ENCODE data around the gene CRABP2.

Gene CRABP2

DNA sequence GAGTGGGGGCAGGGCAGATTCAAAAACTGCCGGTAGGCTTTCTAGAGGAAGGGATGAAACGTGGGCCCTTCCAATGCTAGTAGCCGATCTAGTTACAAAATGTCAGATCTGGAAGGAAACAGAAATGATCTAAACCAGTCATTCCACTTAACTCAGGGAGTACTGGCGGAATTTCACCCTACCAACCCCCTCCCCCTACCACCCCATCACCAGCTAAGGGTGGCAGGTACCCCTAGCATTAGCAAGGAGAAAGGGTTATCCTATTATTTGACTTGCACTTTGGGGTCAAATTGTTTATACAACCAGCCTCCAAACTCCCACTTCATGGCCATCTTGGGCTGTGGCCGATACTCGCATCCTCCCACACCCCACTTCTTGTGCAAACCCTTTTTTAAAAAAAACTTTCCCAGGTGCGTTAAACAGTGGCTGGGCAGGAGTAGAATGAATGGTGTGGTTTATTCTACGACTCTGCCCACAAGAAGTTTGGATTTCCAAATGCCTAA, 36.1 kb upstream of the CRABP2 start:
- H3F3A ChIP-seq (ENCODE audit: control insufficient read depth, insufficient read depth): peaks cover 30% of the 10 kb centered on the region

DNA sequence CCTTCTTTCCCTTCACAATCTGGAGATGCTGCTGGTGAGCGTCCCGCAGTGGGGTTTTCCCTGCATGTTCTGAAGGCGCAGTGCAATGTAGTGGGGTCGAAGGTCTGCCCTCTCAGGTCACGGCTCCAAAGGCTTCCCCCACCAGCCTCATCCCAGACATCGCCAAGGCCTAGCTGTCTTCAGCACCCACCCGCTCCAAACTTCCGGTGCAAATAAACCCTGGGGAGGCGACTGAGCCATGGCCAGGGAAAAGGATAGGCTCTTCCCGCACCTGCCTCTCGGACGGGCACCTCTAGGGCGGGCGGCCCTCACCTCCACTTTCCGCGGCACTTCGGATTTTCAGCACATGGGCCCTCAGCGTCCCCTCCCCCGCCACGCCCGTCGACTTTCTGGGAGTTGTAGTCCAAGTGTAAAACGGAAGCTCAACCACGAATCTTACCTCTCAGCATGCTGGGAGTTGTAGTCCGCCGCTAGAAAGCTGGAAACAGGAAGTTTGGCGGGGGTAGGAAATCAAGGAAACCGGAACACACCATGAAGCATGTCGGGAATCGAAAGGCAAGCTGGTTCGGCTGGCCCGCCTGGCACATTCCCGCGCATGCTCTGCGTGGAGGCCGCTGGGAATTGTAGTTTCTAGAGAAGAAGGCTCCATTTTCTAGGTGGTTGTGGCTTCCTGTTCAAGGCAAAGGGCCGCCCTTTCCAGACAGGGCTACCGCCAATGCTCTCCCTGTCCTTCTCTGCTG, 35.5 kb upstream of the CRABP2 start, which contains the start of gene MRPL24:
TSS of gene MRPL24 (minus strand) at position 348 of the 740 bp plus-strand sequence. CDS start 2,384 bp downstream, outside the sequence.
- H3K4me3 ChIP-seq (ENCODE audit: low read length): peak within 1 kb of the TSS; percentile 85
- peaks cover 91% of the 10 kb centered on the region for H3K36me3 ChIP-seq (ENCODE audit: control insufficient read depth, low read length)

More for the DNA sequence above, 36.1 kb upstream of the CRABP2 start:
- peak overlapping the region; percentile 60 for H3K27ac ChIP-seq (ENCODE audit: low read depth, low read length)
- H3K36me3 ChIP-seq (ENCODE audit: control insufficient read depth, low read length): peaks cover 91% of the 10 kb centered on the region
- no peaks in the 10 kb centered on the region for H3K27me3 ChIP-seq (ENCODE audit: control insufficient read depth, low read length)
- H3K9me2 ChIP-seq (replicated peaks; ENCODE audit: control insufficient read depth, low read length): no peaks in the 10 kb centered on the region
- no peaks in the 10 kb centered on the region for H3K9me3 ChIP-seq (ENCODE audit: control insufficient read depth, insufficient read depth, low read length)
- TF ChIP-seq, protein P1, sequence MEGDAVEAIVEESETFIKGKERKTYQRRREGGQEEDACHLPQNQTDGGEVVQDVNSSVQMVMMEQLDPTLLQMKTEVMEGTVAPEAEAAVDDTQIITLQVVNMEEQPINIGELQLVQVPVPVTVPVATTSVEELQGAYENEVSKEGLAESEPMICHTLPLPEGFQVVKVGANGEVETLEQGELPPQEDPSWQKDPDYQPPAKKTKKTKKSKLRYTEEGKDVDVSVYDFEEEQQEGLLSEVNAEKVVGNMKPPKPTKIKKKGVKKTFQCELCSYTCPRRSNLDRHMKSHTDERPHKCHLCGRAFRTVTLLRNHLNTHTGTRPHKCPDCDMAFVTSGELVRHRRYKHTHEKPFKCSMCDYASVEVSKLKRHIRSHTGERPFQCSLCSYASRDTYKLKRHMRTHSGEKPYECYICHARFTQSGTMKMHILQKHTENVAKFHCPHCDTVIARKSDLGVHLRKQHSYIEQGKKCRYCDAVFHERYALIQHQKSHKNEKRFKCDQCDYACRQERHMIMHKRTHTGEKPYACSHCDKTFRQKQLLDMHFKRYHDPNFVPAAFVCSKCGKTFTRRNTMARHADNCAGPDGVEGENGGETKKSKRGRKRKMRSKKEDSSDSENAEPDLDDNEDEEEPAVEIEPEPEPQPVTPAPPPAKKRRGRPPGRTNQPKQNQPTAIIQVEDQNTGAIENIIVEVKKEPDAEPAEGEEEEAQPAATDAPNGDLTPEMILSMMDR (IDR thresholded peaks at IDR 0.05; ENCODE audit: low read depth, low read length, poor library complexity, severe bottlenecking): no peak
- no peak for TF ChIP-seq EZH2phosphoT487 (IDR thresholded peaks at IDR 0.05; ENCODE audit: borderline replicate concordance, low read length)
- peaks cover 46% of the 10 kb centered on the region for H3K79me2 ChIP-seq (ENCODE audit: control insufficient read depth, low read length)
- peaks cover 35% of the 10 kb centered on the region for H3K4me1 ChIP-seq (ENCODE audit: control insufficient read depth, low read length)
- H4K20me1 ChIP-seq (ENCODE audit: control insufficient read depth, insufficient read depth, low read depth, low read length): 0 out of 2 replicates have a peak, but pooled peaks cover 4% of the 10 kb centered on the region
- H3K4me2 ChIP-seq (ENCODE audit: low read length): peak overlapping the region; percentile 83
- peak overlapping the region; percentile 85 for H3K4me3 ChIP-seq (ENCODE audit: low read length)

DNA sequence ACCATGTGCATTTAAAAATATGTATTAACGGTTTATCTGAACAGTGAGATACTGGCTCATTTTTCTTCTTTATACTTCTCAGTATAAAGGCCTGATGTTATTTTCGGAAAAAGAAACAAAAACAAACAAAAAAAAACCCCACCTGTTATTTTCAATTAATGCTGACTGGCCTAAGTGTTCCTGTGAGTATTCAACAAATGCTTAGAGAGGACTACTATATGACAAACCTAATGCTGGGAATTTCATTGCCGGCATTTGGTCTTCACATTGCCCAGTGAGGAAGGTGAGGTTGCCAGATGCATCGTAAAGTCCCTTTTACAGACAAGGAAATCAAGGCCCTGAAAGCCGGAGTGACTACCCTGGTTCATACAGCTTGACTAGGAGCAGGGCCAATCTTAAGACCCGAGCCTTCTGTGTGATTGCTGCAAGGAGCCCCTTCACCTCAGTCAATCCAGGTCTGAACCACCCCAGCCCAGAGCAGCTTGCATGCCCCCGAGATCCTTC, 34.9 kb upstream of the CRABP2 start:
- Histone ChIP-seq H3K9me3 (ENCODE audit: control insufficient read depth, insufficient read depth, low read length) (no peaks in the 10 kb centered on the region), H3K4me3 (ENCODE audit: low read length) (peak overlapping the region; percentile 85), H3K4me2 (ENCODE audit: low read length) (peak overlapping the region; percentile 83), H3K36me3 (ENCODE audit: control insufficient read depth, low read length) (peaks cover 89% of the 10 kb centered on the region), H3K9me2 (replicated peaks; ENCODE audit: control insufficient read depth, low read length) (no peaks in the 10 kb centered on the region), H3K4me1 (ENCODE audit: control insufficient read depth, low read length) (peaks cover 25% of the 10 kb centered on the region), H3K27me3 (ENCODE audit: control insufficient read depth, low read length) (no peaks in the 10 kb centered on the region), H3K27ac (ENCODE audit: low read depth, low read length) (peak overlapping the region; percentile 60), H4K20me1 (ENCODE audit: control insufficient read depth, insufficient read depth, low read depth, low read length) (no peaks in the 10 kb centered on the region), H3F3A (ENCODE audit: control insufficient read depth, insufficient read depth) (peaks cover 27% of the 10 kb centered on the region), H3K79me2 (ENCODE audit: control insufficient read depth, low read length) (peaks cover 34% of the 10 kb centered on the region)
- TF ChIP-seq EZH2phosphoT487 (IDR thresholded peaks at IDR 0.05; ENCODE audit: borderline replicate concordance, low read length): no peak
- TF ChIP-seq, protein P1 (IDR thresholded peaks at IDR 0.05; ENCODE audit: low read depth, low read length, poor library complexity, severe bottlenecking): no peak

More for the DNA sequence above, 35.5 kb upstream of the CRABP2 start, which contains the start of gene MRPL24:
- peaks cover 27% of the 10 kb centered on the region for H3F3A ChIP-seq (ENCODE audit: control insufficient read depth, insufficient read depth)
- H4K20me1 ChIP-seq (ENCODE audit: control insufficient read depth, insufficient read depth, low read depth, low read length): no peaks in the 10 kb centered on the region
- peaks cover 40% of the 10 kb centered on the region for H3K79me2 ChIP-seq (ENCODE audit: control insufficient read depth, low read length)
- no peaks in the 10 kb centered on the region for H3K9me3 ChIP-seq (ENCODE audit: control insufficient read depth, insufficient read depth, low read length)
- no peak for TF ChIP-seq EZH2phosphoT487 (IDR thresholded peaks at IDR 0.05; ENCODE audit: borderline replicate concordance, low read length)
- TF ChIP-seq, protein P1 (IDR thresholded peaks at IDR 0.05; ENCODE audit: low read depth, low read length, poor library complexity, severe bottlenecking): no peak
- H3K9me2 ChIP-seq (replicated peaks; ENCODE audit: control insufficient read depth, low read length): no peaks in the 10 kb centered on the region
- peak within 1 kb of the TSS; percentile 60 for H3K27ac ChIP-seq (ENCODE audit: low read depth, low read length)
- H3K27me3 ChIP-seq (ENCODE audit: control insufficient read depth, low read length): no peaks in the 10 kb centered on the region
- H3K4me2 ChIP-seq (ENCODE audit: low read length): peak within 1 kb of the TSS; percentile 83
- H3K4me1 ChIP-seq (ENCODE audit: control insufficient read depth, low read length): peaks cover 29% of the 10 kb centered on the region

Measured in DOHH2 (cell line).